Subcutaneous abdominal adipose tissue (tissue), 5 donors: ENCODE results near the gene NOVA1.

ENCODE experiments used
- H3K27ac ChIP-seq: one replicate; pipeline ENCODE4 v1.7.0; 2013; ENCODE audit warnings: low read depth, mild to moderate bottlenecking, inconsistent platforms, low read length, moderate library complexity
- H3K27me3 ChIP-seq, 5 donors: one replicate each; pipeline ENCODE4 v1.7.0; 2013; ENCODE audit warnings: low read length in 5 of 5, inconsistent platforms in 1 of 5; ENCODE audit not compliant: control insufficient read depth in 5 of 5, insufficient read depth in 4 of 5
- H3K36me3 ChIP-seq, 5 donors: one replicate each; pipeline ENCODE4 v1.7.0; 2013; ENCODE audit warnings: low read length in 5 of 5; ENCODE audit not compliant: control insufficient read depth in 5 of 5, insufficient read depth in 5 of 5
- H3K4me1 ChIP-seq, 5 donors: one replicate each; pipeline ENCODE4 v1.7.0; 2013; ENCODE audit warnings: low read length in 5 of 5, mild to moderate bottlenecking in 3 of 5, moderate library complexity in 1 of 5; ENCODE audit not compliant: control insufficient read depth in 5 of 5, insufficient read depth in 5 of 5
- H3K4me3 ChIP-seq, 5 donors: one replicate each; pipeline ENCODE4 v1.7.0; 2013; ENCODE audit warnings: low read length in 5 of 5, low read depth in 1 of 5
- H3K9ac ChIP-seq, 5 donors: one replicate each; pipeline ENCODE4 v1.7.0; 2013; ENCODE audit warnings: low read length in 5 of 5, mild to moderate bottlenecking in 4 of 5, moderate library complexity in 3 of 5
- H3K9me3 ChIP-seq, 5 donors: one replicate each; pipeline ENCODE4 v1.7.0; 2013; ENCODE audit warnings: low read length in 5 of 5; ENCODE audit not compliant: control insufficient read depth in 5 of 5
- donor health status: healthy.
- donor health status: healthy.
- donor health status: healthy.
- donor health status: healthy.
- donor health status: healthy.

The NOVA1 gene

GRCh38 chr14:26594756-26595545 is 2.9 kb downstream of the NOVA1 start:
- Histone ChIP-seq H3K27ac (peak overlapping the region; percentile 94), H3K4me3 (peak overlapping the region; percentile 67 to 91 (median 86)), H3K9ac (peak overlapping the region in 2 of 5 donors; percentile 63 to 77), H3K4me1 (peaks cover 0 to 27% (median 17%) of the 10 kb centered on the region in 5 donors), H3K27me3 (peaks cover 0 to 4% (median 0%) of the 10 kb centered on the region in 5 donors), H3K9me3 (no peaks in the 10 kb centered on the region), H3K36me3 (no peaks in the 10 kb centered on the region)

GRCh38 chr14:26594148-26594547 is 3.7 kb downstream of the NOVA1 start:
- H3K4me3 ChIP-seq, result peak overlapping the region; percentile 33 to 91 (median 79)
- peak overlapping the region; percentile 94 for H3K27ac ChIP-seq
- H3K9ac ChIP-seq, result peak overlapping the region in 3 of 5 donors; percentile 33 to 77 (median 63)

GRCh38 chr14:26593357-26593756 is 4.5 kb downstream of the NOVA1 start:
- Histone ChIP-seq H3K36me3 (no peaks in the 10 kb centered on the region), H3K27ac (peak overlapping the region; percentile 94), H3K9me3 (no peaks in the 10 kb centered on the region), H3K4me3 (peak overlapping the region; percentile 51 to 91 (median 79)), H3K4me1 (peaks cover 0 to 33% (median 10%) of the 10 kb centered on the region in 5 donors), H3K9ac (peak overlapping the region in 4 of 5 donors; percentile 13 to 79 (median 58)), H3K27me3 (peaks cover 0 to 4% (median 0%) of the 10 kb centered on the region in 5 donors)

More at GRCh38 chr14:26594148-26594547, 3.7 kb downstream of the NOVA1 start:
- Histone ChIP-seq H3K36me3 (no peaks in the 10 kb centered on the region), H3K27me3 (peaks cover 0 to 4% (median 0%) of the 10 kb centered on the region in 5 donors), H3K9me3 (no peaks in the 10 kb centered on the region), H3K4me1 (peaks cover 0 to 33% (median 18%) of the 10 kb centered on the region in 5 donors)

- no peaks in the 10 kb centered on the region for H3K9me3 ChIP-seq
- H3K9ac ChIP-seq, result peak overlapping the region in 1 of 5 donors; percentile 77
- peaks cover 0 to 38% (median 5%) of the 10 kb centered on the region in 5 donors for H3K4me1 ChIP-seq
These were observed 7.9 kb downstream of the NOVA1 start for GRCh38 chr14:26589925-26590324.

GRCh38 chr14:26577711-26578110 is 20.1 kb downstream of the NOVA1 start:
- H3K9ac ChIP-seq, result no peak overlapping the region
- H3K27ac ChIP-seq, result no peak overlapping the region
- no peak overlapping the region for H3K4me3 ChIP-seq
- H3K9me3 ChIP-seq, result no peaks in the 10 kb centered on the region
- no peaks in the 10 kb centered on the region for H3K36me3 ChIP-seq
- no peaks in the 10 kb centered on the region for H3K27me3 ChIP-seq
- peaks cover 0 to 2% (median 0%) of the 10 kb centered on the region in 5 donors for H3K4me1 ChIP-seq

More at GRCh38 chr14:26589925-26590324, 7.9 kb downstream of the NOVA1 start:
- peak overlapping the region in 2 of 5 donors; percentile 32 to 37 for H3K4me3 ChIP-seq
- H3K36me3 ChIP-seq, result no peaks in the 10 kb centered on the region
- H3K27me3 ChIP-seq, result no peaks in the 10 kb centered on the region
- H3K27ac ChIP-seq, result peak overlapping the region; percentile 25

- H3K4me3 ChIP-seq, result no peak overlapping the region
- no peak overlapping the region for H3K9ac ChIP-seq
- no peak overlapping the region for H3K27ac ChIP-seq
- H3K36me3 ChIP-seq, result peaks cover 0 to 8% (median 0%) of the 10 kb centered on the region in 5 donors
- H3K9me3 ChIP-seq, result no peaks in the 10 kb centered on the region
- no peaks in the 10 kb centered on the region for H3K4me1 ChIP-seq
- H3K27me3 ChIP-seq, result no peaks in the 10 kb centered on the region
These were observed 43.6 kb downstream of the NOVA1 start for GRCh38 chr14:26554069-26554772.

- H3K27me3 ChIP-seq, result no peaks in the 10 kb centered on the region
- H3K9ac ChIP-seq, result no peak overlapping the region
- no peaks in the 10 kb centered on the region for H3K9me3 ChIP-seq
- H3K4me1 ChIP-seq, result no peaks in the 10 kb centered on the region
- no peak overlapping the region for H3K27ac ChIP-seq
- peaks cover 0 to 8% (median 0%) of the 10 kb centered on the region in 5 donors for H3K36me3 ChIP-seq
- no peak overlapping the region for H3K4me3 ChIP-seq
These were observed 48.3 kb downstream of the NOVA1 start for GRCh38 chr14:26549571-26549970.

- H3K9ac ChIP-seq, result no peak overlapping the region
- H3K36me3 ChIP-seq, result peaks cover 0 to 8% (median 0%) of the 10 kb centered on the region in 5 donors
- no peaks in the 10 kb centered on the region for H3K4me1 ChIP-seq
- H3K9me3 ChIP-seq, result no peaks in the 10 kb centered on the region
- H3K27me3 ChIP-seq, result no peaks in the 10 kb centered on the region
- no peak overlapping the region for H3K27ac ChIP-seq
- no peak overlapping the region for H3K4me3 ChIP-seq
These were observed 49.4 kb downstream of the NOVA1 start for GRCh38 chr14:26548406-26548805.

GRCh38 chr14:26538176-26538575 is 59.7 kb downstream of the NOVA1 start:
- Histone ChIP-seq H3K9ac (no peak overlapping the region), H3K36me3 (peaks cover 0 to 2% (median 0%) of the 10 kb centered on the region in 5 donors), H3K27ac (no peak overlapping the region), H3K4me3 (no peak overlapping the region), H3K9me3 (no peaks in the 10 kb centered on the region), H3K27me3 (no peaks in the 10 kb centered on the region), H3K4me1 (no peaks in the 10 kb centered on the region)

- H3K9ac ChIP-seq, result no peak overlapping the region
- H3K4me1 ChIP-seq, result peaks cover 0 to 8% (median 0%) of the 10 kb centered on the region in 5 donors
- H3K4me3 ChIP-seq, result no peak overlapping the region
- H3K27ac ChIP-seq, result no peak overlapping the region
- no peaks in the 10 kb centered on the region for H3K9me3 ChIP-seq
- peaks cover 0 to 3% (median 0%) of the 10 kb centered on the region in 5 donors for H3K36me3 ChIP-seq
- H3K27me3 ChIP-seq, result no peaks in the 10 kb centered on the region
These were observed 65.9 kb downstream of the NOVA1 start for GRCh38 chr14:26531894-26532293.
